ENCODE measurements around the gene RHOH.

The RHOH gene

GRCh38 chr4:40238700-40239548, 42.1 kb downstream of the RHOH start:
- peak; percentile 90 to 94 for DNase-seq

GRCh38 chr4:40240040-40240653, 43.3 kb downstream of the RHOH start:
- no peak for DNase-seq

- no peak for DNase-seq
Measured at GRCh38 chr4:40241026-40241425, 44.2 kb downstream of the RHOH start.

- DNase-seq = peak; percentile 65 to 69
Measured at GRCh38 chr4:40241941-40242340, 45.1 kb downstream of the RHOH start.

- DNase-seq = no peak
Measured at GRCh38 chr4:40243386-40243948, 46.6 kb downstream of the RHOH start.

- peak in 1 of 2 donors; percentile 46 for DNase-seq
Measured at GRCh38 chr4:40244606-40245005, 47.8 kb downstream of the RHOH start.

- DNase-seq = no peak
Measured at GRCh38 chr4:40245550-40245949, 48.7 kb downstream of the RHOH start.

GRCh38 chr4:40246011-40246900, 49.4 kb downstream of the RHOH start:
- no peak for DNase-seq

- no peak for DNase-seq
Measured at GRCh38 chr4:40246938-40247337, 50.1 kb downstream of the RHOH start.

GRCh38 chr4:40247350-40247749, 50.5 kb downstream of the RHOH start:
- DNase-seq = peak; percentile 71 to 72

GRCh38 chr4:40251366-40251765, 54.5 kb downstream of the RHOH start:
- no peak for DNase-seq

- no peak for DNase-seq
Measured at GRCh38 chr4:40253906-40254305, 57.1 kb downstream of the RHOH start.

GRCh38 chr4:40254608-40255392, 58.0 kb downstream of the RHOH start:
- DNase-seq = no peak

GRCh38 chr4:40255393-40256281, 58.8 kb downstream of the RHOH start:
- no peak for DNase-seq

GRCh38 chr4:40256329-40256728, 59.5 kb downstream of the RHOH start:
- no peak for DNase-seq

GRCh38 chr4:40256817-40257216, 60.0 kb downstream of the RHOH start:
- no peak for DNase-seq

- no peak for DNase-seq
Measured at GRCh38 chr4:40258627-40259026, 61.8 kb downstream of the RHOH start.

- no peak for DNase-seq
Measured at GRCh38 chr4:40261231-40262076, 64.6 kb downstream of the RHOH start.

GRCh38 chr4:40262077-40262528, 65.3 kb downstream of the RHOH start:
- DNase-seq = no peak

GRCh38 chr4:40262861-40263260, 66.0 kb downstream of the RHOH start:
- DNase-seq = no peak
